NCI-H524 (cell line): ENCODE results near the gene MCAM.
A peak's percentile ranks its signal among the peaks of the same experiment; 100 is the strongest.

Experiments used
- DNase-seq, 2 experiments: peaks; one replicate each; lab custom pipeline; 2025; lab: John Stamatoyannopoulos, UW

MCAM gene

DNA sequence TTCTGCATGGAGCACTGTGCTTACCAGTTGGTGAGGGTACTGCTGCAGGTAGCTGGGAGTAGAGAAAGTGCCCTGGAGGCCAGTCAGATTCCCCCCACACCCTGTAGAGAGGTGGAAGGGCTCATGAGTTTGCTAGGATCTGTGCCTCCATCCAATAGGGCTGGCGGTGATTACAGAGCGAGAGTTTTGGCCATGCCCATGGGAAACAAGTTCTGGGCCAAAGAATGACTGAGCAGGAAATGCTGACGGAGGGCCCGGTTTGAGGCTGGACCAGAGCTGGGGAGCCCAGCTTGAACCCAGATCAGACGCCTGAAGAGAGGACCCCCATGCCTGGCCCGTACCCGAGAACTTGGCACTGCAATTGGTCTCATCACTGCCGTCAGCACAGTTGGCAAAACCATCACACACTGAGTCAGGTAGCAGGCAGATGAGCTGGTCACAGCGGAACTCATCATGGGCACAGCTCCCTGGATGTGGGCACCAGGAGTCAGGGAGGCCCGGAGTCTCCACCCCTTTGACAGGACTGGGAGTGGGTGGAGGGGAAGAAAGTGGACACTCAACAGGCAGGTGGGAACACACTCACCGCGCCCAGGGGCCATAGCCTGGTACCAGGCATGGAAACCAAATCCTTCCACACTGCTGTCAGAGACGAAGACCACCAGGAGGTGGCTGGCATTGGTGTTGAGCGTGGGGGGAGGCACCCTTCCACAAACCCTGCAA lies 27.5 kb upstream of the MCAM start:
- no peak for DNase-seq

GRCh38 chr11:119343726-119344125 lies 26.8 kb upstream of the MCAM start:
- no peak for DNase-seq

- no peak for DNase-seq
These were observed 25.6 kb upstream of the MCAM start for GRCh38 chr11:119342362-119343130.

DNA sequence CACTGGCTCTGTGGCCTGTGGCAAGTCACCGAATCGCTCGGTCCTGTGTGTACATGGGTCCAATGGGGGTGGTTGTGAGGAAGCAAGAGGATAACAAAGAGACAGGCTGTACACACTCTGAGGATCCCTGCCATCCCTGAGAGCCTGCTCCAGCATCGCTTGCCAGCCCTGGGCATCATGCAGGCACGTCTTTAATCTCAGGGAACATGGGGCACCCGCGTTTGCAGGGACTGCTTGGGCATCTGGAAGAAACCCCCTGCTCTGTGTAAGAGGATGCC lies 25.0 kb upstream of the MCAM start:
- DNase-seq, result no peak

DNA sequence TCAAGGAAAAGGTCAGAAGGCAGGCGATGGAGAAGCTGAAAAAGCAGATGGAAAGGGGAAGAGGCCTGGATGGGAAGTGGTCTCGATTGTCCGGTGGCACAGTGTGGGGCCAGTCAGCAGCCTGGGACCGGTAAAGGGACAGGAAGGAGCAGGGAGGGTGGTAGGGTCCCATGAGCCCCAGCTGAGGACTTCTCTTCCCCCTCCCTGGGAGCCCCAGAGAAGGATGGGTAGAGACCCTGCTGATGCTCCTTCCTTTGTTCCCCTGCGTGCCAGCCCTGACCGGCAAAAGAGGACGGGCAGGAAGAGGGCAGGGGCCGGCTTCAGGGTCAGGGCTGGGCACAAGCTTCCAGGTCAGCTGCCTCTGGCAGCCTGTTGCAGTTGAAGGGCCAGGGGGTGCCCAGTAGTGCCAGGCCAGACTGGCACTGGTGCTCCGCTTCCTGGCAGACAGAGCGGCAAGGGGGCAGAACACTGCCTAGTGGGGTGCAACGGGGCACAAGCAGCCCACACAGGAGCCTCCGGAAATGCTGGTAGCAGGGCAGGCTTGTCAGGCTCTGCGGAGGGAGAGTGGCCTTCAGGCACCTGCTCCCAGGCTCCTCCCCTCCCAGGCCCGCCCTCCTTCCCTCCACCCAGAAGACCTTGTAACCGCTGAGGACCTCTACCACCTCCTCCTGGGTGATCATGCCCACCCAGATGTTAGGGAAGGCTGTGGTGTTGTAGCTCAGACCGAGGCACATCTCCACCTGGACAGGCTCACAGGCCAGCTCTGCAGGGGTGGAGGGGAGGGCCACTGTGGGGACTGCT lies 24.5 kb upstream of the MCAM start:
- DNase-seq, result no peak

DNA sequence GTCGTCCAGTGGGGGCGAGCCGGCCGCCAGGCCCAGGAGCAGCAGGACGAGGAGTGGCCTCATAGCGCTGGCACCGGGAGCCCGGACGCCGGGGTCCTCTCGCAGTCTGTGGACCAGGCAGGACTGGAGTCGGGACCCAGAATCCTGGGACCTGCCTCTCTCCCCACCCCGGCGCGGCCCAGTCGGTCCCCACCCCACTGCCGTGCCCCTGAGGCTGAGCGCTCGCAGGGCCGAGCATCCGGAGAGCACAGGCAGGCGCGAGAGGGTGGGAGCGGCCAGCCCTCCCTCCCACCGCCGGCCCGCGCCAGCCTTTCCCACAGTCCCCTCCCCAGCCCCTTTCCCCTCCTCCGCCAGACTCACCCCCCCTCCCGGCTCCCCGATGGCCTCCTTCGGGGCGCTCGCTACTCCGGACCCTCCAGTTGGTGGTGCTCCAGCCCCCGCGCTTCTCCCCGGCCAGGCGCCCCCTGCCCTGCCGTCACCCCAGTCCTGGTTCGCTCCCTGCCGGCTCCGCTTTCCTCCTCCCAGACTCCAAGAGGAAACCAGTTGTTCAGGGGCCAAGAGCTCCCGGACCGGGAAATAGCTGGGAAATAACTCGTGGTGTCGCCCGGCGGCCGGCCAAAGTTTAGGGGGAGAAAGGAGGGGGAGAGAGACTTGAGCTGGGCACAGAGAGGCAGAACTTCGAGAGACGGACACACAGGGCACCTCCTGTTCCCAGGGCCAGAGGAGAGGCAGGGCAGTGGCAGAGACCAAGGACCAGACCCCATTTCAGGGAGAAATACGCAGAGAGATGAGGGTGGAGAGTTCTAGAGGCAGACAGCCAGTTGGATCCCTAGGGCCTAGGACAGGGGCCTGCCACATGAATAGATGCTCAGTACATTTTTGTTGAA lies 23.6 kb upstream of the MCAM start, which contains the start of gene C1QTNF5:
TSS of gene C1QTNF5 (minus strand) at position 549 of the 887 bp plus-strand sequence. CDS start at position 63, 486 bp downstream.
- no peak for DNase-seq

GRCh38 chr11:119339589-119340334 lies 22.8 kb upstream of the MCAM start:
- peak in 1 of 2 experiments; percentile 11 for DNase-seq

DNA sequence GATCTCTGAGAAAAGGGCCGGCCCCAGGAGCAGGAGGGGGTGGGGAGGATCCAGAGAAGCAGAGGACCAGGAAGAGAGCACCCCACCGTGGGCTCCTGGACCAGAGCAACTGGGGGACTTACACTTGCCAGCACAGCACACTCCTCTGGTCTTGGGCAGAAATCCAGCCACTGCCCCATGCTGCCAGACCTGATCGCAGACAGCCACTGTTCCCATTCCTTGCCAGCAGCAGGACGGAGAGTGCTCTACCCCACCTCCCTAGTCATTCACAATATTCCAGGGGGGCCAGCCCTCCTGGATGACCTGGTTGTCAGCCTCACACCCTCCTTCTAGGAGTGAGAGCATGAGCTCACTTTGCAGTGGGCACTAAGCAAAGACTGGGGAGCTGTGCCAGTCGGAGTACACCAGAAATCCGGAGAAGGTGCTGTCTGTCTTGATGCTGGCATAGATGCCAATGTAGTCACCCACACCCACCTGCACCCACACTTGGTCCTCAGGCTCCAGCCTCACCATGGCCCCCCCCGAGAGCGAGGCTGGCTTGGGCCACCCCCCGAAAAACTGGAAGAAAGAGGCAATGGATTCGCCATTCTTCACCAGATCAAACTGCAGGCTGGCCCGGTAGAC lies 22.1 kb upstream of the MCAM start:
- no peak for DNase-seq

- DNase-seq, result peak; percentile 13 to 71
These were observed 21.5 kb upstream of the MCAM start for GRCh38 chr11:119338318-119338890.

- DNase-seq, result peak in 1 of 2 experiments; percentile 31
These were observed 20.8 kb upstream of the MCAM start for GRCh38 chr11:119337581-119338317.

- DNase-seq, result no peak
These were observed 20.0 kb upstream of the MCAM start for GRCh38 chr11:119336744-119337469.

DNA sequence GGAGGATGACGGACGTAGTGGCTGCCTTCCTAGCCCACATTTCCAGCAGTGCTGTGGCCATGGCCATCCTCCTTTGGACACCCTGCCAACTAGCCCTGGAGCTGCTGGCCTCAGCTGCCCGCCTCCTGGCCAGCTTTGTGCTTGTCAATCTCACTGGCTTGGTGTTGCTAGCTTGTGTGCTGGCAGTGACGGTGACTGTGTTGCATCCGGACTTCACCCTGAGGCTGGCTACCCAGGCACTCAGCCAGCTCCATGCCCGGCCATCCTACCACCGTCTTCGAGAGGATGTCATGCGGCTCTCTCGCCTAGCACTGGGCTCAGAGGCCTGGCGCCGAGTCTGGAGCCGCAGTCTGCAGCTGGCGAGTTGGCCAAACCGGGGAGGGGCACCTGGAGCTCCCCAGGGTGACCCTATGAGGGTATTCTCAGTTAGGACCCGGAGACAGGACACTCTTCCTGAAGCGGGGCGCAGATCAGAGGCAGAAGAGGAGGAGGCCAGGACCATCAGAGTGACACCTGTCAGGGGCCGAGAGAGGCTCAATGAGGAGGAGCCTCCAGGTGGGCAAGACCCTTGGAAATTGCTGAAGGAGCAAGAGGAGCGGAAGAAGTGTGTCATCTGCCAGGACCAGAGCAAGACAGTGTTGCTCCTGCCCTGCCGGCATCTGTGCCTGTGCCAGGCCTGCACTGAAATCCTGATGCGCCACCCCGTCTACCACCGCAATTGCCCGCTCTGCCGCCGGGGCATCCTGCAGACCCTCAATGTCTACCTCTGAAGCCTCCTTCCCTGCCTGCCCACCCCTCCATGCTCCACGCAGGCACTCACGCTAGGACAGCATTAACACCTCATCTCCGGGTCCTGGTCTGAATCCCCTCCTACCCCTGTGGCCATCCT lies 19.0 kb upstream of the MCAM start:
- no peak for DNase-seq

GRCh38 chr11:119335091-119335654 lies 18.2 kb upstream of the MCAM start:
- peak in 1 of 2 experiments; percentile 13 for DNase-seq

- DNase-seq, result peak; percentile 96 to 98
These were observed 17.4 kb upstream of the MCAM start, which contains the start of gene RNF26 for GRCh38 chr11:119334174-119334930. TSS of gene RNF26 (plus strand) at chr11:119334527. CDS start at chr11:119335123, 596 bp downstream.

- no peak for DNase-seq
These were observed 15.3 kb upstream of the MCAM start for GRCh38 chr11:119332111-119332765.

- no peak for DNase-seq
These were observed 13.3 kb upstream of the MCAM start for GRCh38 chr11:119330237-119330636.
